HG03066 (cell line): ENCODE measurements around the gene SREBF1.

Source experiments
- ATAC-seq: cut with Tn5 transposase; IDR thresholded peaks from one replicate; pipeline ENCODE4 v1.9.1; 2021; ENCODE audit warnings: low read depth; ENCODE audit not compliant: unreplicated experiment

The SREBF1 gene

GRCh38 chr17:17859909-17860765 lies 23.4 kb upstream of the SREBF1 start:
- no peak for ATAC-seq

GRCh38 chr17:17857496-17857895 lies 20.7 kb upstream of the SREBF1 start:
- no peak for ATAC-seq

GRCh38 chr17:17856386-17856785 lies 19.6 kb upstream of the SREBF1 start:
- no peak for ATAC-seq

- ATAC-seq, result no peak
Measured at GRCh38 chr17:17855976-17856375, 19.2 kb upstream of the SREBF1 start.

GRCh38 chr17:17853811-17854447 lies 17.1 kb upstream of the SREBF1 start:
- no peak for ATAC-seq

GRCh38 chr17:17852930-17853329 lies 16.1 kb upstream of the SREBF1 start:
- no peak for ATAC-seq

GRCh38 chr17:17851103-17852002 lies 14.6 kb upstream of the SREBF1 start:
- no peak for ATAC-seq

- ATAC-seq, result no peak
Measured at GRCh38 chr17:17849845-17850373, 13.1 kb upstream of the SREBF1 start.

- no peak for ATAC-seq
Measured at GRCh38 chr17:17849147-17849820, 12.5 kb upstream of the SREBF1 start.

GRCh38 chr17:17848311-17849082 lies 11.7 kb upstream of the SREBF1 start:
- no peak for ATAC-seq

- ATAC-seq, result no peak
Measured at GRCh38 chr17:17847726-17848125, 10.9 kb upstream of the SREBF1 start.

GRCh38 chr17:17847118-17847689 lies 10.4 kb upstream of the SREBF1 start:
- ATAC-seq, result no peak

- no peak for ATAC-seq
Measured at GRCh38 chr17:17846645-17847044, 9.9 kb upstream of the SREBF1 start.

- no peak for ATAC-seq
Measured at GRCh38 chr17:17846003-17846402, 9.2 kb upstream of the SREBF1 start.

GRCh38 chr17:17845046-17845775 lies 8.4 kb upstream of the SREBF1 start:
- no peak for ATAC-seq

- ATAC-seq, result no peak
Measured at GRCh38 chr17:17844500-17844899, 7.7 kb upstream of the SREBF1 start.

GRCh38 chr17:17844079-17844478 lies 7.3 kb upstream of the SREBF1 start:
- no peak for ATAC-seq

- ATAC-seq, result no peak
Measured at GRCh38 chr17:17843096-17843495, 6.3 kb upstream of the SREBF1 start.
